Frontal cortex (tissue), 4 donors: ENCODE data around the gene KNL1. TPM values are rescaled to one million over a fixed set of nuclear protein-coding genes. Genes with fewer than 3 reads are reported as not detected.

Experiments
- DNase-seq, 2 donors: peaks; one replicate each; pipeline ENCODE4 v3.0.0; 2012; ENCODE audit warnings: low spot score in 2 of 2
- FAIRE-seq: peaks from 2 replicates; lab custom pipeline; 2012; peaks lifted over from hg19 to GRCh38; lab: Jason Lieb, UNC
- small RNA-seq: library from RNA; depleted of rRNA; stranded (forward); fragments of <200 nt; gene quantifications from one replicate; pipeline ENCODE3, GENCODE V24; 2014
- total RNA-seq: library from RNA; depleted of rRNA; stranded (reverse); fragments of >200 nt; gene quantifications from one replicate; pipeline ENCODE4 v1.2.3, GENCODE V29; 2014
- donor health status: control.
- donor health status: control.
- donor health status: control.

The KNL1 gene
- total RNA-seq, 1 donor from 2014 or later: 6.5 TPM

- FAIRE-seq (no peak), DNase-seq (no peak)
Measured at GRCh38 chr15:40706121-40706520, 112.1 kb downstream of the KNL1 start.

Small RNA genes within 50 kb of the gene (small RNA-seq; reads per million reads assigned to genes)
- not detected for gene RF00017
- gene RN7SL376P: not detected

Other genes starting within 250 kb of the KNL1 start
- not detected for gene PHGR1, start 243.2 kb upstream of the KNL1 start, total RNA-seq
- 5.3 TPM for gene DISP2, start 236.0 kb upstream of the KNL1 start, total RNA-seq
- 22.4 TPM for gene KNSTRN, start 211.5 kb upstream of the KNL1 start, total RNA-seq
- 15.1 TPM for gene IVD, start 188.5 kb upstream of the KNL1 start, total RNA-seq
- 7.3 TPM for gene BAHD1, start 153.3 kb upstream of the KNL1 start, total RNA-seq
- gene CHST14, start 123.3 kb upstream of the KNL1 start, total RNA-seq: 0.82 TPM
- 23.6 TPM for gene CCDC32, start 29.2 kb upstream of the KNL1 start, total RNA-seq
- 15.9 TPM for gene RPUSD2, start 24.9 kb upstream of the KNL1 start, total RNA-seq
- 0.82 TPM for gene RAD51, start 100.9 kb downstream of the KNL1 start, total RNA-seq
- 15.9 TPM for gene RMDN3, start 161.0 kb downstream of the KNL1 start, total RNA-seq
- 4.5 TPM for gene GCHFR, start 169.8 kb downstream of the KNL1 start, total RNA-seq
- not detected for gene C15orf62, start 175.7 kb downstream of the KNL1 start, total RNA-seq
- gene ZFYVE19, start 212.8 kb downstream of the KNL1 start, total RNA-seq: 18.8 TPM
- 15.5 TPM for gene DNAJC17, start 213.2 kb downstream of the KNL1 start, total RNA-seq
- gene PPP1R14D, start 234.5 kb downstream of the KNL1 start, total RNA-seq: not detected
- 1.6 TPM for gene SPINT1, start 249.8 kb downstream of the KNL1 start, total RNA-seq